22Rv1 (cell line): ENCODE measurements around the gene PEX14.

Experiments
- ZFX ChIP-seq: fragments of 450-650 bp; IDR thresholded peaks from 2 replicates; pipeline ENCODE4 v1.6.1; 2017; ENCODE audit warnings: antibody characterized with exemption, borderline replicate concordance
- TF ChIP-seq, protein P1 (sequence below): fragments of 450-650 bp; IDR thresholded peaks from 2 replicates; pipeline ENCODE4 v1.5.1; 2017; ENCODE audit warnings: mild to moderate bottlenecking

DNA sequence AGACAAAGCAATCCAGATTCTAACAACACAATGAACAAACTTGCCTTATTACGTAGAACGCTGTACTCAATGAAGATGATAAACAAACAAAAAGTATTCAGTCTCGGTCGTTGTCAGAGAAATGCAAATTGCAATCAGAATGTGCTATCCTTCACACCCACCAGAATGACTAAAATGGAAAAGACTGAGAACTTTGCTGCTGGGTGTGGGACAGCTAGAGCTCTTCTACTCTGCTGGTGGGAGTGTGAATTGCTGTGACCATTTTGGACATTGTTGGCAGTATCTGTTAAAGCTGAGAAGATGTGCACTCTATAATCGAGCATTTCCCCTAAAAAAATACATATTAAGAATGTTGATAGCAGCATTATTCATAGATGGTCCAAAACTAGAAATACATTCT is 111.4 kb downstream of the PEX14 start:
- TF ChIP-seq, protein P1, sequence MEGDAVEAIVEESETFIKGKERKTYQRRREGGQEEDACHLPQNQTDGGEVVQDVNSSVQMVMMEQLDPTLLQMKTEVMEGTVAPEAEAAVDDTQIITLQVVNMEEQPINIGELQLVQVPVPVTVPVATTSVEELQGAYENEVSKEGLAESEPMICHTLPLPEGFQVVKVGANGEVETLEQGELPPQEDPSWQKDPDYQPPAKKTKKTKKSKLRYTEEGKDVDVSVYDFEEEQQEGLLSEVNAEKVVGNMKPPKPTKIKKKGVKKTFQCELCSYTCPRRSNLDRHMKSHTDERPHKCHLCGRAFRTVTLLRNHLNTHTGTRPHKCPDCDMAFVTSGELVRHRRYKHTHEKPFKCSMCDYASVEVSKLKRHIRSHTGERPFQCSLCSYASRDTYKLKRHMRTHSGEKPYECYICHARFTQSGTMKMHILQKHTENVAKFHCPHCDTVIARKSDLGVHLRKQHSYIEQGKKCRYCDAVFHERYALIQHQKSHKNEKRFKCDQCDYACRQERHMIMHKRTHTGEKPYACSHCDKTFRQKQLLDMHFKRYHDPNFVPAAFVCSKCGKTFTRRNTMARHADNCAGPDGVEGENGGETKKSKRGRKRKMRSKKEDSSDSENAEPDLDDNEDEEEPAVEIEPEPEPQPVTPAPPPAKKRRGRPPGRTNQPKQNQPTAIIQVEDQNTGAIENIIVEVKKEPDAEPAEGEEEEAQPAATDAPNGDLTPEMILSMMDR, result no peak
- no peak for TF ChIP-seq ZFX
